Activated T-cell treated with anti-CD3 and anti-CD28 coated beads, Interleukin-2, amount 50 U/mL, for 1 hour (primary cell): ENCODE data around the gene VTI1A.
"Not testable (repeated sequence)": the region's sequence is repeated elsewhere in the genome, so short reads cannot be mapped to it uniquely, and the experiment has no call there.

Source experiments
- DNase-seq: peaks from one replicate; pipeline ENCODE4 v3.0.0-alpha.2; 2020

The VTI1A gene

GRCh38 chr10:112456533-112456932 is 9.5 kb downstream of the VTI1A start:
- DNase-seq = no peak

DNA sequence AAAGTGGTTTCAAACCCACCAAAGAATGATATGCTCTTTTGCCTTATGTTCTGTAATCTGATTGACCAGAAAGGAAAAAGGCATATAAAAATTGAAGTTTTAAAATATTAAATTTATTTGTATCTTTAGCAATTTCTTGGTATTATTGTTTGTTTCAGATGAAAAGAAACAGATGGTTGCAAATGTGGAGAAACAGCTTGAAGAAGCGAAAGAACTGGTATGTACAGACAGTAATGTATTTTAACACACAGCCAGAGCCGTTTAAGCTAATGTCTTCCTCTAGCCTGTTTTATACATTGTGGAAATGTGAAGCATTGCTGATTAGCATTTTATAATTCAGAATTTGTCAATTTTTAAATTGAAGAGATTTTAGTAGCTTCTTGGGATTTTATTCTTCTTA is 13.4 kb downstream of the VTI1A start:
- DNase-seq = no peak

DNA sequence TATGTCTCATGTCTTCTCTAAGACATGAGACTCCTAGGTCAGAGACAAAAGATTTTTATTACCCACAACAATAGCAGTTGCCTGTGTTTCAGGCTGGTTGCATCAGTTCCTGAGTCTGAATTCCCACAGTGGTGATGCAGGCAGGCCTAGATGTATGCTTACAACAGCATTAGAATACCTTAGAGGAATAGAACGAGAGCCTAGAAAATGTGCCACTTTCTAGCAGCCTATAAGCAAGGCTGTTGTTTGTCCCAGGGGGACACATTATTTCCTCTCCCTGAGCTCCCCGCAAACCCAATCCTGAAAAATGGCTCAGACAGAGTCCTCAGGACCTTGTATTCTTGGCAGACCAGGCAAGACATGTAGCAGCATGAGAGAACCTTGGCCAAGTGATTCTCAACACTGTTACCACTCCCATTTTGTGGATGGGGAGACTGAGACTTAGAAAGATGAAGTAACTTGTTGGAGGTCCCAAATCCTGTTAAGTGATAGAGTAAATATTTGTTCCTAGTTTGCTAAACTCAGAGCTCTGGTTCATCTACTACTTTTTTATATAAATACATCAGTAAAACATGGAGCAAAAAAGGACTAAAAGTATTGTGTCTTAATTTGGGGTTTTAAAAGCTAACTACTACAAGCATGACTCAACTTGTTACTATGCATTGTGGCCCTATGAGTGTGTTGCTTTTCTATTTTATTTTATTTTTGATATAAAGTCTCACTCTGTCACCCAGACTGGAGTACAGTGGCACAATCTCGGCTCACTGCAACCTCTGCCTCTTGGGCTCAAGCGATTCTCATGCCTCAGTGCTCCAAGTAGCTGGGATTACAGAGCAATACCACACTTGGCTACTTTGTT is 14.2 kb downstream of the VTI1A start:
- DNase-seq = no peak

DNA sequence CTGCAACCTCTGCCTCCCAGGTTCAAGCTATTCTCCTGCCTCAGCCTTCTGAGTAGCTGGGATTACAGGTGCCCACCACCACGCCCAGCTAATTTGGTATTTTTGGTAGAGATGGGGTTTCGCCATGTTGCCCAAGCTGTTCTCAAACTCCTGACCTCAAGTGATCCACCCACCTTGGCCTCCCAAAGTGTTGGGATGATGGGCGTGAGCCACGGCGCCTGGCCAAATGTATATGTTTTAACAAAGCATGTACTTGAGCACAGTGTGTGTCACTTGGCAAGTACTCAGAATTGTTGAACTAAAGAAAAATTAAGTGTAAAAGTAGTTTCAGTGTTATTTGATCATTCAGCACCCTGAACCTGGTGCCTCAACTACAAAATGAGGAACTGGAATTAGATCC is 17.1 kb downstream of the VTI1A start:
- DNase-seq = not testable (repeated sequence)

DNA sequence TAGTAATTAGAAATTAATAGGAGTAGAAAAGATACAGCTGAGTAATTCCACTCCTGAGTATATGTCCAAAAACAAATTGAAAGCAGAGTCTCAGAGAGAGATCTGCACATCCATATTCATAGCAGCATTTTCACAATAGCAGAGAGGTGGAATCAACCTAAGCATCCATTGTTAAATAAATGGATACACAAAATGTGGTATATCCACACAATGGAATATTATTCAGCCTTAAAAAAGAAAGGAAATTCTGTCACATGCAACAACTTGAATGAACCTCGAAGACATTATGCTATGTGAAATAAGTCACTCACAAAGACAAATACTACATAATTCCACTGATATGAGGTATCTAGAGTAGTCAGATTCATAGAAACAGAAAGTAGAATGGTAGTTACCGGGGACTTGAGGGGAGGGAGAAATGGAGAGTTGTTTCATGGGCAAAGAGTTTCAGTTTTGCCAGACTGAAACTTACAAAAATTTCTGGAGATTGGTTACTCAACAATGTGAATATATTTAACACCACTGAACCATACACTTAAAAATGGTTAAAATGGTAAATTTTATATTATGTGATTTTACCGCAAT is 18.4 kb downstream of the VTI1A start:
- no peak for DNase-seq

DNA sequence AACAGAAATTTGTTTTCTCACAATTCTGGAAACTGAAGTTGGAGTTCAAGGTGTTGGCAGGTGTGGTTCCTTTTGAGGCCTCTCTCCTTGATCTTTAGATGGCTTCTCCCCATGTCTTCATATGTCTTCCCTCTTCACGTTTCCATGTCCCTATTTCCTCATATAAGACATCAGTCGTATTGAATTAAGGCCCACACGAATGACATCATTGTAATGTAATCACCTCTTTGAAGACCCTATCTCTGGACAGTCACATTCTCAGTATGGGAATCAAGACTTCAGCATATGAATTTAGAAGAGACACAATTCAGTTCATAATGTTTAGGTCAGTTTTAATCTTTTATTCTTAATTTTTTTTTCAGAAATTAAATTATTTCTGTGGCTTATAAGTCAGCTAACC is 19.8 kb downstream of the VTI1A start:
- DNase-seq = no peak

DNA sequence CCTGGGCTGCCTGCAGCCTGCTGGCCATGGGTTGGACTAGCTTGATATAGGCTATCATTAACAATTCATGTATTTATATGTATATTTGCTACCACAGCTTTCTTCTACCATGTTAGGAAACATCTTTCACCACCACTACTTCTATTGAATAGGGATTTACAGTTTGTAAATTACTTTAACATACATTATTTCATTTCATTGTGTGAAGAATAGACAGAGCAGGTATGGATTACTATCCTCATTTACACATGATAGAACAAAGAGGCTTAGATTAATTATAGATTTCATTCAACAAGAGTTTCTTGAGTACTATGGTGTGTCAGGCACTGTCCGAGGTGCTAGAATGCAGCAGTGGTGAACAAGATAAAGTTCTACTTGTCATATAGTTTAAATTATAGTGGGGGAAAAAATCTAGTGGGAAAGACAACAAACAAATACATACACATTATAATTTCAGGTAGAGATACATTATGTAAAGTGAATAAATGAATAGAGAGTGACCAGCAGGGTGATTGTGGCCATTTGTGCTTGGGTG is 20.6 kb downstream of the VTI1A start:
- DNase-seq = no peak

DNA sequence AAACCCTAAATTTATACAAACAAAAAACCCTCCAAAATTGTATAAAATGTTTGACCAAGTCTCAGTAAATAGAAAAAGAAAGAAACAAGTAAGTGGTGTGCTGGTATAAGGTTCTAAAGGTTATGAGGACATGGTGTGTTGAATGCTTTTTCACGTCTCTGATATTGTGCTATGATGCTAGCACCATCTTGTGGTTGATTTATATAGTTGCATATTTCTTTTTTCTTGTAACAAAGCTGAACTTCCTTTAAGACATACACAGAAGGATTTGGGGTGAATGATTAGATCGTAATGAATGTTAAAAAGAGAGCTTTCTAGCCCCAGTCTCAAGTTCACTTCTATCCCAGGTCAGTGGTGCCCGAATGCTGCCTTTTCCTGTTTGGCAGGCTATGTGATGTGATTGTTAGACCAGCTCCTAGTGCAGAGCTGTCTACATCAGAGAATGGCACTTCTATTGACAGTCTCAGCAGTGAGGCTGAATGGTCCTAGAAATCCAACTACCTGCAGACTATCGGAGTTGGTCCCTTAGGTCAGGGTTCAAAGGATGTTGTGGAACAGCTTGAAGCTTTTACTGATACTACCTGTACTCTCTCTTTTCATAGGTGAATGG is 25.0 kb downstream of the VTI1A start:
- no peak for DNase-seq

GRCh38 chr10:112475575-112476218 is 28.7 kb downstream of the VTI1A start:
- DNase-seq = no peak

DNA sequence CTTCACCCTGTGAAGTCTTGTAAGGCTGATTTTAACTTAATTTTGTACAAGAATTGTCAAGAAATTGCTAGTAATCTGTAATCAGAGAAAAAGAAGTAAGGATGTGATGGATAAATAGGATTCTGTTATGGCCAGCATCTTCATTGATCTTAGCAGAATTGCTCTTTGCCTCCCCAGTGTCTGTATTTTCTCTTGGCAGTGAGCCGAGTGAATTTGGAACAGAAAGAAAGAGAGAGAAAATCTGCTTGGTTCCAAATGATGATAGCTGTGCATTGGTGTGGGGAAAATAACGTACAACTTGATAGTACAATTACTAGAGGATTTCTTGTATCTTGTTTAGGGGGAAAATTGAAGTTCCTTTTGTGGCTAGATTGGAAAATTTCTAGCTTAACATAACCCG is 34.6 kb downstream of the VTI1A start:
- DNase-seq = no peak

GRCh38 chr10:112484399-112484798 is 37.4 kb downstream of the VTI1A start:
- no peak for DNase-seq

- no peak for DNase-seq
Observed at GRCh38 chr10:112487964-112488363, 40.9 kb downstream of the VTI1A start.

DNA sequence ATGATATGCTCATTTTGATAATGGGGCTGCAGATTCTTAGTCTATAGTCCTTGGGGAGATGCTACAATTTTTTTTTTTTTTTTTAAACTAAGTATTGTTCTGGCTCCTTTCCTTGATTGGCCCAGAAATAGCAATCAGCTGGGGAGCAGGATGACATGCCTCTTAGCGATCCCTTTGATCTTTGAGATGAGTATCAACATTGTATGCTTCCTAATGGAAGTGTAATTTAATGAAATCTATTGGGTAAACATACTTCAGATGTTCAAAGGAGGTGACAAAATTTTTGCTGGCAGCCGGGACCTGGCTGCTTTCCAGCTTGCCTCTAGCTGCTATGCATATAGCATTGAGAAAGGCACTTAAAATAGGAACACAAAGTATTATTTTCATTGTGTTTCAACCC is 43.5 kb downstream of the VTI1A start:
- no peak for DNase-seq

- DNase-seq = no peak
Observed at GRCh38 chr10:112491144-112491543, 44.1 kb downstream of the VTI1A start.

DNA sequence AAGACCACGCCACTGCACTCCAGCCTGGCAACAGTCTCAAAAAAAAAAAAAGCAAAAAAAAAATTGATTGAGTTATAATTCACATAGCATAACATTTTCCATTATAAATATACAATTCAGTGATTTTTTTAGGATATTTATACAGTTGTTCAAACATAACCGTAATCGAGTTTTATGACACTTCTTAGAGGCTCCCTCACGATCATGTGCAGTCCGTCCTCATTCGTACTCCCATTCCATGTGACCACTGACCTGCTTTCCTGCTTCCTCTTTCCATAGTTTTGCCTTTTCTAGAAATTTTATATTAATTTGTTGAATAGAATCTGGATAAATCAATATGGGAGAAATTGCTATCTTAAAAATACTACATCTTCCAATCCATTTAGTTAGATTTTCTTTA is 45.7 kb downstream of the VTI1A start:
- DNase-seq = no peak

DNA sequence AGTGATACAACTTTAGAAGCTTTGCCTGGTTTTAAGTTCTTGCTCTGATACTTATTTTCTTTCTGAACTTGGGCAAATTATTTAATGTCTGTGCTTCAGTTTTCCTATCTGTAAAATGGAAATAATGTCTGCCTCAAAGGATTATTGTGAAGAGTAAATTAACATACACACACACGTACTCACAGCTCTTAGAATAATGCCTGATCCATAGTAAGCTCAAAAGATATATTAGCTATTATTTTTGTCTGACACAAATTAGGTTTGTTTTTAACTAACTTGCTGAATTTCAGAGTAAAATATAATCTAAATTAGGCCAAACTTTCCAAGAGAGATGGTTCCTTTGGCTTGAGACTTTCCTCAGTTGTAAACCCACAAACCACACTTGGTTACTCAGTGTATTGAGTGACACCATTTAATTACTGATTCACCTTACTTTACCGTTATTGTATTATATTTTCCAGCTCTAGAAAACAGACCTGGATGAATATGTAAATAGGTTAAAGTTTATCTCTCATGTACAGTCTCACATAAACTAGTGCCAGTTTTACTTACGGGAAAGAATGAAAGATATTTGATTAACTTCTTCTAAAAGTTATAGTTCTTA is 50.4 kb downstream of the VTI1A start:
- DNase-seq = no peak

GRCh38 chr10:112498806-112499205 is 51.8 kb downstream of the VTI1A start:
- no peak for DNase-seq

DNA sequence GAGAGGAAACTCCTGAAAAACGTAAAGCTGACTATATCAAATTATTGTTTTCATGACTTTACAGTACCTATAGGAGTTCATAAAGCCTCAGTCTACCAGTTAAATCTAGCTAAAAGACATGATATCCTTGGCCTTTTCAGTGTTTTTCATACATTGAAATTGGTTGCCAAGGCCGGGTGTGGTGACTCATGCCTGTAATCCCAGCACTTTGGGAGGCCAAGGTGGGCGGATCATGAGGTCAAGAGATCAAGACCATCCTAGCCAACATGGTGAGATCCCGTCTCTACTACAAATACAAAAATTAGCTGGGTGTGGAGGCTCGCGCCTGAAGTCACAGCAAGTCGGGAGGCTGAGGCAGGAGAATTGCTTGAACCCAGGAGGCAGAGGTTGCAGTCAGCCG is 53.0 kb downstream of the VTI1A start:
- DNase-seq = not testable (repeated sequence)

- no peak for DNase-seq
Observed at GRCh38 chr10:112502536-112502935, 55.5 kb downstream of the VTI1A start.

GRCh38 chr10:112503643-112504042 is 56.6 kb downstream of the VTI1A start:
- DNase-seq = no peak

GRCh38 chr10:112507046-112507445 is 60.0 kb downstream of the VTI1A start:
- DNase-seq = no peak

- no peak for DNase-seq
Observed at GRCh38 chr10:112507988-112508387, 61.0 kb downstream of the VTI1A start.
